ENCODE measurements around the gene SEZ6. TPM values are rescaled to one million over a fixed set of nuclear protein-coding genes. Genes with fewer than 3 reads are reported as not detected.

Gene SEZ6
- total RNA-seq (under 1 TPM in 1 of 2 donors, not detected in 1; 0.54 TPM), polyA plus RNA-seq (under 1 TPM; 0.07 to 0.18 TPM)
- long read RNA-seq, donor 1: 0 reads
- long read RNA-seq, donor 2: 0 reads
- long read RNA-seq, donor 3: 0 reads
- long read RNA-seq, donor 4: 0 reads
- long read RNA-seq, donor 5: 0 reads

GRCh38 chr17:29005936-29006511, at the start of gene SEZ6:
SEZ6 (minus strand) TSS chr17:29006033; CDS start chr17:29005869, 164 bp downstream.
- H3K4me3 ChIP-seq: no peak within 1 kb of the TSS
- ATAC-seq (ENCODE audit: insufficient read depth, low FRiP score): peak; percentile 90

GRCh38 chr17:29054835-29055234, 49.0 kb upstream of the SEZ6 start:
- ATAC-seq (ENCODE audit: insufficient read depth, low FRiP score) (no peak), DNase-seq (no peak)
- H3K4me3 ChIP-seq: no peak overlapping the region
- no peak overlapping the region for H3K27ac ChIP-seq (ENCODE audit: low read depth in 1 of 2, low read length in 1 of 2)
- no peak for TF ChIP-seq CTCF (IDR thresholded peaks at IDR 0.05; ENCODE audit: control extremely low read depth, extremely low read depth)
- WGBS, 2 donors: 74 to 87% methylated on average over 10 of the region's 10 CpGs
- no peaks in the 10 kb centered on the region for H3K36me3 ChIP-seq (ENCODE audit: control insufficient read depth in 4 of 4, insufficient read depth in 4 of 4, low read length in 4 of 4)
- H3K9ac ChIP-seq (ENCODE audit: insufficient read depth in 1 of 2, low read length in 2 of 2): no peak overlapping the region
- H3K27me3 ChIP-seq (ENCODE audit: control insufficient read depth in 3 of 3, insufficient read depth in 3 of 3, low read length in 2 of 3): no peaks in the 10 kb centered on the region
- H3K9me3 ChIP-seq (ENCODE audit: control insufficient read depth in 4 of 4, insufficient read depth in 3 of 4, low read length in 3 of 4): no peaks in the 10 kb centered on the region
- no peaks in the 10 kb centered on the region for H3K4me1 ChIP-seq (ENCODE audit: control insufficient read depth in 5 of 5, insufficient read depth in 5 of 5, low read length in 5 of 5)

More at GRCh38 chr17:29005936-29006511, at the start of gene SEZ6:
- Histone ChIP-seq H3K27ac (ENCODE audit: low read depth in 1 of 2, low read length in 1 of 2) (no peak within 1 kb of the TSS), H3K27me3 (ENCODE audit: control insufficient read depth in 3 of 3, insufficient read depth in 3 of 3, low read length in 2 of 3) (peaks cover 13 to 44% (median 26%) of the 10 kb centered on the region in 3 donors), H3K4me1 (ENCODE audit: control insufficient read depth in 5 of 5, insufficient read depth in 5 of 5, low read length in 5 of 5) (peaks cover 0 to 5% (median 0%) of the 10 kb centered on the region in 5 donors), H3K36me3 (ENCODE audit: control insufficient read depth in 4 of 4, insufficient read depth in 4 of 4, low read length in 4 of 4) (no peaks in the 10 kb centered on the region), H3K9ac (ENCODE audit: insufficient read depth in 1 of 2, low read length in 2 of 2) (no peak within 1 kb of the TSS), H3K9me3 (ENCODE audit: control insufficient read depth in 4 of 4, insufficient read depth in 3 of 4, low read length in 3 of 4) (peaks cover 0 to 14% (median 0%) of the 10 kb centered on the region in 4 donors)
- no peak for TF ChIP-seq CTCF (IDR thresholded peaks at IDR 0.05; ENCODE audit: control extremely low read depth, extremely low read depth)
- WGBS, 2 donors: 4% methylated on average over 38 to 43 of the region's 43 CpGs
- peak; percentile 79 to 88 (median 85) for DNase-seq

GRCh38 chr17:29051731-29052130, 45.9 kb upstream of the SEZ6 start:
- DNase-seq (no peak), ATAC-seq (ENCODE audit: insufficient read depth, low FRiP score) (no peak)
- Histone ChIP-seq H3K4me3 (no peak overlapping the region), H3K9ac (ENCODE audit: insufficient read depth in 1 of 2, low read length in 2 of 2) (no peak overlapping the region), H3K36me3 (ENCODE audit: control insufficient read depth in 4 of 4, insufficient read depth in 4 of 4, low read length in 4 of 4) (no peaks in the 10 kb centered on the region), H3K27me3 (ENCODE audit: control insufficient read depth in 3 of 3, insufficient read depth in 3 of 3, low read length in 2 of 3) (peaks cover 0 to 2% (median 0%) of the 10 kb centered on the region in 3 donors), H3K27ac (ENCODE audit: low read depth in 1 of 2, low read length in 1 of 2) (no peak overlapping the region), H3K4me1 (ENCODE audit: control insufficient read depth in 5 of 5, insufficient read depth in 5 of 5, low read length in 5 of 5) (no peaks in the 10 kb centered on the region), H3K9me3 (ENCODE audit: control insufficient read depth in 4 of 4, insufficient read depth in 3 of 4, low read length in 3 of 4) (no peaks in the 10 kb centered on the region)
- TF ChIP-seq CTCF (IDR thresholded peaks at IDR 0.05; ENCODE audit: control extremely low read depth, extremely low read depth): no peak
- WGBS, 2 donors: 77 to 82% methylated on average over 6 of the region's 6 CpGs

Measured in lung (tissue), 16 donors.